NCI-H226 (cell line): ENCODE measurements around the gene ITGAV.

ENCODE experiments used
- DNase-seq: peaks from one replicate; pipeline ENCODE4 v3.0.0-alpha.2; 2015

ITGAV gene

GRCh38 chr2:186575302-186575701 is 14.6 kb upstream of the ITGAV start:
- peak; percentile 95 for DNase-seq

GRCh38 chr2:186575856-186576255 is 14.0 kb upstream of the ITGAV start:
- DNase-seq: no peak

- DNase-seq: no peak
These were observed 13.2 kb upstream of the ITGAV start for GRCh38 chr2:186576614-186577013.

GRCh38 chr2:186582698-186583097 is 7.2 kb upstream of the ITGAV start:
- no peak for DNase-seq

GRCh38 chr2:186584053-186584452 is 5.8 kb upstream of the ITGAV start:
- DNase-seq: no peak

GRCh38 chr2:186588421-186588820 is 1.4 kb upstream of the ITGAV start:
- DNase-seq: no peak

GRCh38 chr2:186588940-186589611 is 780 bp upstream of the ITGAV start:
- no peak for DNase-seq

- DNase-seq: no peak
These were observed 498 bp downstream of the ITGAV start for GRCh38 chr2:186590350-186590758.

- DNase-seq: peak; percentile 9
These were observed 1.1 kb downstream of the ITGAV start for GRCh38 chr2:186590759-186591505.

- no peak for DNase-seq
These were observed 1.6 kb downstream of the ITGAV start for GRCh38 chr2:186591506-186591890.

- DNase-seq: no peak
These were observed 2.5 kb downstream of the ITGAV start for GRCh38 chr2:186592137-186592875.

- DNase-seq: no peak
These were observed 3.7 kb downstream of the ITGAV start for GRCh38 chr2:186593523-186593922.

GRCh38 chr2:186594001-186594722 is 4.3 kb downstream of the ITGAV start:
- no peak for DNase-seq

- DNase-seq: no peak
These were observed 5.4 kb downstream of the ITGAV start for GRCh38 chr2:186595219-186595618.

- no peak for DNase-seq
These were observed 9.4 kb downstream of the ITGAV start for GRCh38 chr2:186599186-186599778.

GRCh38 chr2:186603286-186603685 is 13.4 kb downstream of the ITGAV start:
- no peak for DNase-seq

- DNase-seq: no peak
These were observed 15.2 kb downstream of the ITGAV start for GRCh38 chr2:186605041-186605440.

GRCh38 chr2:186607660-186608324 is 17.9 kb downstream of the ITGAV start:
- DNase-seq: no peak

- DNase-seq: no peak
These were observed 20.9 kb downstream of the ITGAV start for GRCh38 chr2:186610785-186611184.

GRCh38 chr2:186611526-186611925 is 21.7 kb downstream of the ITGAV start:
- no peak for DNase-seq

- no peak for DNase-seq
These were observed 22.2 kb downstream of the ITGAV start for GRCh38 chr2:186612026-186612425.
